SW 1271 (cell line): ENCODE results near the gene PSMD4.

Experiments
- DNase-seq, 2 experiments: peaks; one replicate each; lab custom pipeline; 2025; lab: John Stamatoyannopoulos, UW

PSMD4 gene

GRCh38 chr1:151309811-151310323, 55.3 kb downstream of the PSMD4 start:
- no peak for DNase-seq

- no peak for DNase-seq
Observed at GRCh38 chr1:151311011-151311410, 56.5 kb downstream of the PSMD4 start.

- DNase-seq: peak; percentile 91 to 92
Observed at GRCh38 chr1:151311589-151312331, 57.2 kb downstream of the PSMD4 start.

- DNase-seq: no peak
Observed at GRCh38 chr1:151312411-151312810, 57.9 kb downstream of the PSMD4 start.

- DNase-seq: no peak
Observed at GRCh38 chr1:151312826-151313225, 58.3 kb downstream of the PSMD4 start.

- no peak for DNase-seq
Observed at GRCh38 chr1:151313501-151313900, 59.0 kb downstream of the PSMD4 start.

- DNase-seq: peak; percentile 35 to 39
Observed at GRCh38 chr1:151314137-151314875, 59.8 kb downstream of the PSMD4 start.

GRCh38 chr1:151315565-151316235, 61.2 kb downstream of the PSMD4 start:
- DNase-seq: no peak
